COLO668 (cell line): ENCODE measurements around the gene MAFG.

ENCODE experiments used
- DNase-seq: peaks from one replicate; lab custom pipeline; 2025; ENCODE audit not compliant: unreplicated experiment; lab: John Stamatoyannopoulos, UW

Gene MAFG

DNA sequence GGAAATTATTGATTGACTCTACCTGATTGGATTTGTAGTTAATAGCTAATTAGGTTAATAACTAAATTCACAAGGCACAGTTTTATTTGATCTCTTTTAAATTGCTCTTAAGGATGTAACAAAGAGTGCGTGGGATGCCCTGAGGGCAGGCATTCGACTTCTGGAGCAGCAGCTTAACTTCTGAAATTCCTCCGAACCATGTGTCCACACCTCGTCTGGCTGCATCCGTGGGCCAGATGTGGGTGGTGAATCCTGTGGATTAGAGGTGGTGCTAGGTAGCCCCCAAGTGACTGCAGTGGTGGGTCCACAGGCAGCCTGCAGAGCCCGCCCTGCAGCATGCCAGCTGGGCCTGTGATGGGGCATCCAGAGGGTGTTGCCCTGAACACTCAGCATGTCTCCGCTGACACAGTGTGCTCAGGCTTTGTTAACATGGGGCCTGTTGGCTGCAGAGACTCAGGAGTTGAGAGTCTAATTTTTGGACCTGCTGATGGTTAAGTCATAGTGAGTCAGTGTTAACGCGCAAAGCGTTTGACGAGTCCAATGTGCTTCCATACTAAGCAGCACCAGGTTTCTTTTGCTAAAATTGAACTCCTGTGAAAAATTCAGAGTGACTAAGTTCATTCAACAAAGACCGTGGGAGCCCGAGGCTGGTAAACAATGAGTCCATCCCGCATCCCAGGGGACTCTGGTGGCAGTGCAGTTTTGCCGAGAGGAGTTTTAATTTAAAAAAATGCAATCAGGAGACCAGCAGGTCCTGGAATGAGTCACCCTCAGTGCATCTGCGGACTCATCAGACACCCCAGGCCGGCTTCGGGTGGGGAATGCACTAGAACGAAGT, 29.3 kb downstream of the MAFG start:
- DNase-seq = no peak

DNA sequence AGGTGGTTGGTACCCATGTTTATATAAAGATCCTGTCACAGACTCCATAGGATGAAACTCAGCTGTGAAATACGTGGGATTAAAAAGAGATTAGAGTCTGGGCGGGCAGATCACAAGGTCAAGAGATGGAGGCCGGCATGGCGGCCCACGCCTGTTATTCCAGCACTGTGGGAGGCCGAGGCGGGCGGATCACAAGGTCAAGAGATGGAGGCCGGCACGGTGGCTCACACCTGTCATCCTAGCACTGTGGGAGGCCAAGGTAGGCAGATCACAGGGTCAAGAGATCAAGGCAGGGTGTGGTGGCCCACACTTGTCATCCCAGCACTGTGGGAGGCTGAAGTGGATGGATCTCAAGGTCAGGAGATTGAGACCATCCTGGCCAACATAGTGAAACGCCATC, 32.1 kb downstream of the MAFG start:
- no peak for DNase-seq

DNA sequence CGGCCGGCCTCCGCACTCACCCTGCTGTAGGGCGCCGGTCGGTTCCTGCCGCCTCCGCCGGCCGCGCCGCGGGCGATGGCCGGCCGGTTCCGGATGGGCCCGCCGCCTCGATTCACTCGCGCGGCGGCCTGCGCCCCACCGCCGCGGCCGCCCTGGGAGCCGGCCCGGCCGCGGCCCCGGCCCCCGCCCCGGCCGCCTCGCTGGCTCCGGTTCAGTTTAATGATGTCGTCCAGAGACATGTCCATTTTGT, 36.3 kb downstream of the MAFG start:
- no peak for DNase-seq

DNA sequence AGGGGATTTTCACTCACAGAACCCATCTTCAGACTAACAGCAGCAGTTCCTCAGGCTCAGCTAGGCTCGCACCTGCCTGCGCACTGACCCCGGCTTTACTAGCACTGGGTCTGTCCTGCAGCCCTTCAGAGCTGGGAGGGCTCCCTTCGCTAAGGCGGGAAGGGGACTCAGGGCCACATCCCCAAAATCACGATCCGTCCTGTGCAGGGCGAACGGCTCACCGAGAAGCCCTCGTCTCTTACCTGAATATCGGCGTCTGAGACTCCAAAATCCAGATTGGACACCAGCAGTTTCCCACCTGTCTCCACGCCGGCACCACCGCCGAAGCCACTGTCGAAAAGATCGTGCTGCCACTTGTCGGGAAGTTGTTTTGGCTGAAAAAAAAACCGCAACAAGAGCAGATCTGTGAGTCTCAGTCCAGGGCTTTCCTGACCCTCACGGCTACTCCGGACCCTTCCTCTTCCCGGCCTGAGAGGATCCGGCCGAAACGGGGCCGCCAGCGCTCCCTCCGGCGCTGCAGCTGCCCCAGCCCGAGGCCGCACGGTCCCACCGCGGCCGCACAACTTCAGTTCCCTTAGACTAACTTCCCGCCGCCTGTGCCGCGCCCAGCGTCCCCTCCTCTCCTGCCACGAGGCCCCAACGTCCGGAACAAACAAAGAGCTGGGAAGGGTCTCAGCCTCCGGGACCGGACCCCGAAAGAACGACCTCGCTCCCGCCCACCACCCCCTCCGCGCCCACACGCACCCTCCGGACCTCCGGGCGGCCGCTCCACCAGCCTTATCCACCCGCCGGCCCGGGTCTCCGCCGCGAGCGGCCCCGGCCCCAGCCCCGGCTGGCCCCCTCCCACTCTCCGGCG, 36.9 kb downstream of the MAFG start:
- DNase-seq = peak; percentile 31

DNA sequence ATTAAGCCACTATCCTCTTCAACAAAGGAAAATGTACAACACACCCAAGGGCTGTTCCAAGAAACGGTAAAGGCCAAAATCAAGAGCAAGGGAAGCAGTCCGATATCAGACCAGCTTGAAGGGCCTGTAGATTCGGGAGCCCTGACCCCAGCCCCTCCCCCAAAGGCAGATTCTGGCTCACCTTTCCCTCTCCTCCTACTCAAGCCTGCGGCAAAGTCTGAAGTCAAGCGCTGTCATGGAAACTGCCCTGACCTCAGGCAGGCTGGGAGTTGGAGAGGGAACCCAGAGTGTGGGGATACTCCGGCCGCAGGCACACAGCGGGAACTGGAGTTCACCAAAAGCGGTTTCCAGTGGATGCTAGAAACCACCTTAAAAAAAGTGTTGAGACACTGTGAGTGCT, 37.9 kb downstream of the MAFG start:
- DNase-seq = no peak

DNA sequence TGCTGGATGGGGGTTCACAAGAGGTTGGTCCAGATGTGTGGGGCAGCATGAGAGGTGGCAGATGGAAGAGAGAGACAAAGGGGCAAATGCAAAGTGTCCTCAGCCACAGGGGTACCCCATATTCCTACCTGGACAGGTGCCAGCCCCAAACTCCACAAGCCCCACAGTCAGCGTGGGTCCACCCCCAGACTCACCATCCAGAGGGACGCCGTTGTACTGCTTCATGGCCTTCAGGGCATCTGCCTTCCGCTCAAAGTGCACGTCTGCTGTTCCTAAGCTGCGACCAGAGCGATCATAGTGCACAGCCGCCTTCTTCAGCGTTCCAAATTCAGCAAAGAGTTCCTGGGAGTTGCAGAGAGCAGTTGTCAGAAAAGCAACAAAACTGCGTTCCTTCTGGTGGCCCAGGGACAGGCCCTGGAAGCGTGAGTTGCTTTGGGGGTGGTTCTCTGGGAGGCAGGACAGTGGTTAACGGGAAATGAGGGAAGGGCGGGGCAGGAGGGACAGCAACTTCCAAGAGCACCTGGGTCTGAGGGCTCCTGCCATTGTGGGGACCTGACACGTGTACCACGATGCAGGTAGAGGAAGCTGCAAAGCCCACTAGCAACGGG, 38.4 kb downstream of the MAFG start:
- DNase-seq = no peak

DNA sequence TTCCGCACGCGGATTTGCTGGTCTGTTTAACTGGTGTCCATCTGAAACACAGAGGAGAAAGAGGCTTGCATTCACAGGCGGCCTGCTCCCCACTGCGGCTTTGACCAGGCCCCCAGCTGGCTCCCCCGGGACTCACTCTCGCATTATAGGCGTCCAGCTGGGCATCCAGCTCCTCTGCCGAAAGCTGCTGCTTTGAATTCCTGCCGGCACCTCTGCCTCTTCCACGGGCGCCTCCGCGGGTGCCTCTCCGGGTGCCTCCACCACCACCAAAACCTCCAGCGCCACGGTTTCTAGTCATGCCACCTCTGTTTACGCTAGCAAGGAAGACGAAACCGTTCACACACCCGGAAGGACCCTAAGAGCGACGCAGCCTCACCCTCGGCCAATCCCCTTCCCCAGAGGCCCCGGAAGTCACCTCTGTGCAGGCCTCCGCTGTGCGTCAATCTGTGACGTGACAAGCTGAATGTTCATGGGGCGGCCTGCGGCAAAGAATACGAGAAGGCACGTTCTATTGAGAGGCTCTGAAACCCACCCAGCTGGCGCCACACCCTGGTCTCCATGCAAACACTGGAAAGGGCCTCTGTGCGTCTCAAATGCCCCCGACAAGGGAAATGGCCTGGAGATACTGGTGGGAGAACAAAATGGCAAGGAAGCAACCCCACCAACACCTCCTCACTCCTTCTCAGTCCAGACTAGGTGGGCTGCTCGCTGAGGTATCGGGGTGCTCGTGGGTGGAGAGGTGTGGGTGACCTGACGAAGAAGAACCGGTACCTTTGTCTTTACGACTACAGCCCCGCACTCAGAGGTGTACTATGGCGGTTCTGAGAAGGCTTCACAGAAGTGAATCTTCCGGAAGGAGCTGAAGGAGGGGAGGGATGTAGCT, 39.2 kb downstream of the MAFG start:
- no peak for DNase-seq

DNA sequence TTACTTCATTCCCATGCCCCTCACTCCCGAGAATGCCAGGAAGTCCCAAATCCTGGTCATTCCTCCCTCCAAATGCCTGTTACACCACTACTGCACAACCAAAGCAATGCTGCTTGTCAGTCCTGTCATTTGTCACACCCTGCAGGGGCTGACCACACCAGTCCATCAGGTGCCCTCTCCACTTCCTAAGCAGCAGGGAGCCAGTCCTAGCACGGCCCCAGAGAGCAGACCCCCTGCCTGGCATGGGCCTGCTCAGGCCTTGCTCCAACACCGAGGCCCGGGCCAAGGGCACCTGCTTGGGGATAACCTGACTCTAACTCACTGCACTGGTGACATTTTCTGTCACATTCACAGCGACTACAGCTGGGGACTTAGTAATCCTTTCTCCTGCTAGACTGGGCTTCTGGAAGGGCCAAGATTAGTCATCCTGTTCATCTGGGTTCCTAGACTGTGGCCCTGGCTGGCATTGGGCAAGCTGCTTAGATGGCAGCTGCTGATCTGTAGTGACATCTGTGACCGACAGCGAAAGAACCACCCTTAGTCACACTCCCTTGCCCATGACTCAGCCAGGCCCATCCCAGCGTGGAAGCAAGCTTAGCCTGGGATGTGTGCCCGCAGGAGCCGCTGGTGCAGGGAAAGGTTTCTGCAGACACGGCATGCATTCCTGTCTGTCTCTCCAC, 41.5 kb downstream of the MAFG start:
- no peak for DNase-seq

DNA sequence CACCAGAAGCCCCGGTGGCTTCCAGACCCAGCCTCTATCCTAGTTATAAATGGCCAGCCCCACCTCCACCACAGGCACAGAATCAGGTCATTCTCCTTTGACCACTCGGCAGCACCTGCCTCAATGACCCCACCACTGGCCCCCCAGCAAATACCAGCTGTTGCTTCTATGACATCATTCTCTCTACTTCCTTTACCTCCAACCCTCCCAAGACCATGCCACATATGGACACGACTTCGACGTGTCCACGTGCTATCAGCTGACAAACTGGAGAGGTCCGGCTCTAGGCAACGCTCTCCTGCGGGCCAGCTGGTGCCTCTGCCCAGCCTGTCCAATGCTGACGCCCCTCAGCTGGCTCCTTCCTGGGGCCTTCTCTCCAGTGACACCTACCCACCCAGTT, 42.1 kb downstream of the MAFG start:
- no peak for DNase-seq

DNA sequence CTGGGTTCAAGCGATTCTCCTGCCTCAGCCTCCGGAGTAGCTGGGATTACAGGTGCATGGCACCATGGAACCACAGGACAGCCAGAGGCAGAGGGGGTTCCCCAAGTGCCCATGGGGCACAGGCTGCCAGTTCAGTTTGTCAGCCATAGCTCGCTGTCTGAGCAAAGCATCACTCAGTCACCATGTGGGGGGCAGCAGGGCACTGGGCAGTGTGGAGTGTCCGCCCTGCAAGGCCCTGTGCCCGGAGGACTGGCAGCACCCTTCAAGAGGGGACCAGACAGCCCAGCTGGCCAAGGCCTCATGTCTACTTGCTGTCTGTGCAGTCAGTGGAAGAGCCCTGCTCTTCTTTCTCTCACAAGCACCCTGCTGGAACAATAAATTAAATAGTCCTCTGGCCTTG, 42.6 kb downstream of the MAFG start:
- no peak for DNase-seq

DNA sequence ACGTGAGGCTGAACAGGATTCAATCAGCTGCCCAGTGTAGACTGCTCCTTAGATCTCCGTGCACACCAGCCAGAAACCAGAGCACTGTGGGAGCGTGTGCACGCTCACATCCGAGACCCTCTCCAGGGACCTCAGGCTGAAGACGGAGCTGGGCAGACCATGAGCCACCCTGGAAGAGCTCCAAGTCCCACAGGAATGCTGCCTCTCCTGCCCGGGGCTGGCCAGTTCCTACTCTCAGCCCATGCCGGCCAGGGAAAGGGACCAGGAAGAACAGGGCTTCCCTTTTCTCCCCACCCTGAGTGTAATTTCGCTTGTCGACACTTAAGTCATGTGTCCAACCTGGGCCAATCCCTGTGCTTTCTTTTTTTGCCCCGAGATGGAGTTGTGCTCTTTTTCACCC, 43.0 kb downstream of the MAFG start:
- no peak for DNase-seq

DNA sequence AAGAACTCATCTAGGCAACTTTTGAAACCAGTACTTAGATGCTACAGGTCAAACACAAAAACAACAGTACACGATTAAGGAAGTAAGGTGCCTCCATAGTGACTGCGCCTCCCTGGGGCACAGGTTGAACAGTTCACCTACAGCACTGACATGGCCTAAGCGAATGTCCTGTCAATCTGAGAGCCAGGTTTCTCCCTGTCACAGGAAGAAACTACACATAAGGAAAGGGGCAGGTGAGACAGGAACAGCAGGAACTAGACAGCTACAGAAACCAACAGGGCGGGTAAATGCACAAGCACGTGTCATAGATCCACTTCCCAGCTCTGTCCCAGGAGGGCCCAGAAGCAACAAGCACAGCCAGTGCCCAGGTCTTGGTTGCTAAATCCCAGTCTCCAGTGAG, 48.4 kb downstream of the MAFG start:
- DNase-seq = no peak

DNA sequence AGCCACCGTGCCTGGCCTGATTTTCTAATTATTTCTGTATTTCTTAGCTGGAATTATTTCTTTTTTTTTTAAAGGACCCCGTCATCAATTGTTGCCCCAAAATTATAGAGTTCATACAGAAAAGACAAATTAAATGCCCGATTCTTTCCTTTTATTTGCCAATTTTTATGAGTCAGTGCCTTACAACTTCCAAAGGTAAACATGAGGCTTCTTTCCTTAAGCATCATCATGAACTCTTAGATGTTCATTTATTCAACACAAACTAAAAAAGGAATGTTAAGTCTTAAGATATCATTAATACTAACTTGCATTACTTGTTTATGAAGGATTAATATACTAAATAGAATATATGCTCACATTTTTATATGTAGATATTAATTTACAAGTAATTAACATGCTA, 49.2 kb downstream of the MAFG start:
- no peak for DNase-seq

DNA sequence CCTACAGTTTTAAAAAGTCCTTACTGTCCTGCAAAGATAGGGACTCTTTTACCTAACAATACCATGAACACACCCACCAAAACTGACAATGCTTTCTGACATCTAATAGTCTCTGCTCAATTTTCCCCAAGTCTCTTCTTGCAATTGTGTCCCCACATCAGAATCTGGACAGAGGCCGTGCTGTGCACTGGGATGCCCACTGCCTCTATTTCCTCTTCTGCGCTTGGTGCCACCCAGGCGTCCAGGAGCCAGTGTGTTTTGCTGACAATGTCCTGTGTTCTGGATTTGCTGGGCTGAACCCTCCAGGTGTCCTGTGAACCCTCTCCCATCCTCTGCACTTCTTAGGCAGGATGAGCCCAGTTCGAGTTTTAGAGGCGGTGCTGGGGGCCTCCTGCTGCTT, 50.0 kb downstream of the MAFG start:
- DNase-seq = no peak

DNA sequence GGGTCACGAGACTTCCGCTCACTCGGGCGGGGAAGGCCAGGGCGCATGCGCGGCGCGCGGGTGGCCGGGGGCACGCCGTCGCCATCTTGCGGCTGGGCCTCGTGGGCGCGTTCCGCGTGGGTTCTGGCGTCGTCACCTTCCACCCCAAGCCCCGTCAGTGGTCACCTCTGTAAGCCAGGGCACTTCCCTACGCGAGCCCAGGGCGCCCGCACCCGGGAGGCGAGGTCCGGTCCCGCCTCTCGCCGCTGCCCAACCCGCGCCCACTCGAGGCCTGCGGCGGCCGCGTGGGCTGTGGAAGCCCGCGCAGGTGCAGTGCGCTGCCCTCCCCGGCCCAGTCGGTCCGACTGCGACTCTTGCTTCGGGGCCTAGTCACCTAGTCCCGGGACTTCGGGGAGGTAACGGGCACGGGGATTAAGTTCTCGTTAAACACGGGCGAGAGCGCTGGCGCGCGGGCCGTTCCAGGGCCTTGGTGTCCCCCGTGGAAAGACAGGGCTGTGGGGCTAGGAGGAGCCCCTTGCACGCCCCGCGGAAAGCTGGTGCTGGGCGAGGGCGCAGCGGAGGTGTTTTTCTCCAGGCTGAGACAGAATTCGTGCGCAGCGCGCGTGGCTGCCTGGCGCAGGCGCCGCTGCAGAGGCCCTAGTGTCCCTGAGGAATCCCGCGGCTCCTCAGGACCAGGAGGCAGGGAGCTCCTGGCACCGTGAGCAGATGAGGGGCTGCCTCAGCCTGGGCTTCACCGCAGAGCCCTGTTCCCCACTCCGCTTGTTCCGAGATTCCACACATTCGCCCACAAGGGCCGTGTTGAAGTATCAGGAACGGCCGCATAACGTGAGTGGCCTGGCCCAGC, 55.9 kb downstream of the MAFG start:
- DNase-seq = peak; percentile 89

DNA sequence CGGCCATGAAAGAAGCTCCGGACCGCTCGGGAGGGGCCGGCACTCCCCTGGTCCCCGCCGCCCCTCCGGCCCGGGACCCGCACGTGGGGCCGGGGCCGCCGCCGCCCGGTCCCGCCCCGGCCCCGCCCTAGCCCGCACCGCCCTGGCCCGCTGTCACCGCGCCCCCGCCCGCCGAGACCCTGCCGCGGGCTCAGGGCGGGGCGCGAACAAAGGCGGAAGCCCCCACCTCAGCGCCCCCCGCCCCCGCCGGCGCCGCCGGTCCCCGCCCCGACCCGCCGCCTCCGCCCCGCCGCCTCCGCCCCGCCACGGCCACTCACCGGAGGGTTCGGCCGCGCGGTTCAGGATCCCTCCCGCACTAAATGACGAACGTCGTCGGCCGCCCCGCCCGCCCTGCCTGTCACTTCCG, 56.6 kb downstream of the MAFG start, which contains the start of gene ARHGDIA:
Gene ARHGDIA (minus strand): TSS at position 357 of the 406 bp plus-strand sequence. CDS start 1,407 bp downstream, outside the sequence.
- no peak for DNase-seq

DNA sequence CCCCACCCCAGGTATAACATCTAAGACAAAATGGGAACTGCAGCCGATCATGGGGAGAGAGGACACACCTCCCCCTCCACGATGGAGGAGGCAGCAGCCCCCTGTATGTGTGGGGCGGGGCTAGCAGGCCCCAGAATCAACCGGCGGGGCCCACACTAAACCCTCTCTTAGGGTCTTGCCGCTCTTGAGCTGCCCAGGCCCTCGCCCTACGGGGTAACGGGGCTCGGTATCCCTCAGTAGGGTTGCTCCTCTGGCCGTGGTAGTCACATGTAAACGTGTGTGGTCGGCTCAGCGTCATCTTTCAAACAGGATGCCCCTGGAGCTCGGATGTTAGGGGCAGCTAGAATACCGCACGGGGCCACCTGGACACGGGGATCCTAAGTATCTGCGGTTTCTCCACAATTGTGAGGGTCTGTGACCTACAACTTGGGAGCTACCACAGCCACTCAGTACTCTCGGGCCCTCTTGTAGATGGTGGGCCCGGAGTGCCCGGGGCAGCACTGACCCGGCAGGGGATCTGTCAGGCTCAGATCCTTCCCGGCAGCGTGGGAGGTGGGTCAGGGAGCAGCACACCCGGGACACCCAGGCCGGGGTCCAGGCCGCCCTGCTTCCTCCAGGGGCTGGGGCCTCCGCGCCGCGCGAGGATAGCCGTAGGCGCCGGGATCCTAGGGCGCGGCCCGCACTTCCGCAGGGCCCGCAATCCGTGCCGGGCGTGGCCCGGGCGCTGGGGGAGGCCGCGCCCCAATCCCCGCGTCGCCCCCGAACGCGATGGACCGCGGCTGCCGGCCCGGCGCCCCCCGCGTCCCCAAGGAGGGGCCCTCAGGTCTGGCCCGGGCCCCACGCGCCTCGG, 57.2 kb downstream of the MAFG start:
- DNase-seq = peak; percentile 48

DNA sequence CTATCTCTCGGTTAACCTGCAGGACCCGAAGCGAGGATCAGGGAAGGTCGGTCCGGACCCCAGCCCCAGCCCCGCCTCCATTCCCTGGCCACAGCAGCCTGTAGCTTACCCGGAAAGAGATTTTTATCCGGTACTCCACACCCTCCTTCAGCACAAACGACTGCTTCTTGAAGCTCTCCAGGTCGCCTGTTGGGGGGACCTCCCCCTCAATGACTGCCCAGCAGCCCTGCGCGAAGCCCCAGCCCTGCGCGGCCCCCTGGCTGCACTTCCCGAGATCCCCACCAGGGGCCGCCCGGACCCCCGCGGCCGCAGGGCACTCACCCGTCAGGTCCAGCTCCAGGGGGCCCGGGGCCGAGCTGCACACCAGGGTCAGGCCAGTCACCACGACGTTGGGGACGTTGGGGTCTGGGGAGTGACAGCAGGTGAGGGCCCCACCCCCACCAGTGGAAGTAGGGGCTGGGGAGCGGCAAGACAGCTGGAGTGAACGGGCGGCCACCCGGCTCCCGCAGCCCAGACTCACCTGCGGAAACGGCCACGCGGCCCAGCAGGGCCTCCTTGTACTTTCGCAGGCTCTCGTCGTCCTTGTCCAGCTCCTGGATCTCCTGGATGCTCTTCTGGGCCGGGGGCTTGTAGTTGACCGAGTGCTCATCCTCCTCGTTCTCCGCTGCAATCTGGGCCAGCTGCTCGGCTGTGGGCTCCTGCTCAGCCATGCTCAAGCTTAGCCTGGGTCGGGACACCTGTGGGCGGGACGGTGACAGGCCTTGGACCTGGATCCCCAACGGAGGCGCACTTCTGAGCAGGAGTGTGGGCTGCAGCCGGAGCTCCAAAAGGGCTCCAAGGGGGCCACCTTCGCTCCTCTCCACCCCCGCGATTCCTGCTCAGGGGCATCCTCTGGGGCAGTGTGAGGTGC, 58.1 kb downstream of the MAFG start:
- DNase-seq = peak; percentile 57
